HUES64 (cell line): ENCODE data around the gene MAN1A1.

ENCODE experiments used
- H3K27ac ChIP-seq: 2 replicates; pipeline ENCODE4 v1.7.0; 2013; ENCODE audit warnings: low read depth, low read length, inconsistent platforms
- H3K27me3 ChIP-seq: 2 replicates; pipeline ENCODE4 v1.6.1; 2013; ENCODE audit warnings: mild to moderate bottlenecking, low read length; ENCODE audit not compliant: insufficient read depth
- H3K36me3 ChIP-seq: 2 replicates; pipeline ENCODE4 v1.6.1; 2013; ENCODE audit warnings: mild to moderate bottlenecking, low read length; ENCODE audit not compliant: insufficient read depth
- H3K4me1 ChIP-seq: 2 replicates; pipeline ENCODE4 v1.6.1; 2013; ENCODE audit warnings: mild to moderate bottlenecking, low read length, moderate library complexity; ENCODE audit not compliant: insufficient read depth
- H3K4me3 ChIP-seq: 2 replicates; pipeline ENCODE4 v1.5.1; 2013; ENCODE audit warnings: mild to moderate bottlenecking, low read length, moderate library complexity
- H3K9ac ChIP-seq: 2 replicates; pipeline ENCODE4 v1.6.1; 2013; ENCODE audit warnings: mild to moderate bottlenecking, low read depth, low read length
- H3K9me3 ChIP-seq: 2 replicates; pipeline ENCODE4 v1.6.1; 2013; ENCODE audit warnings: low read depth, low read length; ENCODE audit not compliant: insufficient read depth
- WGBS: fragments of 150-250, 120-280 bp; methylation state at CpG from one replicate; pipeline ENCODE4 v1.1.7; 2013; ENCODE audit warnings: missing lambda C conversion rate; 5-methylcytosine and 5-hydroxymethylcytosine counted together

MAN1A1 gene

DNA sequence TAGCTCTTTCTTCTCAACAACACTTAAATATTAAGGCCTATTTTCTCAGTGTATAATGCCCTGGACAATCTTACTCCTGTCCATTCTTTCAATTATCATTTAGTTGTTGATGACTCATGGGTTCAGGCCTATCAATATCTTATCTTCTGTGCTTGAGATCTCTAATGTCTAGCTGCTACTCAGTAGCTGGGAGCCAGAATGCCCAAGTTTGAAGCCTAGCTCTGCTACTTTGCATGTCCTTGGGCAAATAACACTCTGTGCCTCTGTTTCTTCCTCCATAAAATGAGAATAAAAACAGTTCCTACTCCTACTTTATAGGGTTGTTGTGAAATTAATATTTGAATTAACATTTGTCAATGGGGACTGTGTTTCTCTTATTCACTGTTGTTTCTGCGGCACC, 69.5 kb downstream of the MAN1A1 start:
- Histone ChIP-seq H3K4me1 (no peaks in the 10 kb centered on the region), H3K9me3 (no peaks in the 10 kb centered on the region), H3K4me3 (no peak overlapping the region), H3K27ac (no peak overlapping the region), H3K9ac (no peak overlapping the region), H3K27me3 (no peaks in the 10 kb centered on the region), H3K36me3 (no peaks in the 10 kb centered on the region)
- WGBS, result 100% methylated on average over 1 of the region's 1 CpG

DNA sequence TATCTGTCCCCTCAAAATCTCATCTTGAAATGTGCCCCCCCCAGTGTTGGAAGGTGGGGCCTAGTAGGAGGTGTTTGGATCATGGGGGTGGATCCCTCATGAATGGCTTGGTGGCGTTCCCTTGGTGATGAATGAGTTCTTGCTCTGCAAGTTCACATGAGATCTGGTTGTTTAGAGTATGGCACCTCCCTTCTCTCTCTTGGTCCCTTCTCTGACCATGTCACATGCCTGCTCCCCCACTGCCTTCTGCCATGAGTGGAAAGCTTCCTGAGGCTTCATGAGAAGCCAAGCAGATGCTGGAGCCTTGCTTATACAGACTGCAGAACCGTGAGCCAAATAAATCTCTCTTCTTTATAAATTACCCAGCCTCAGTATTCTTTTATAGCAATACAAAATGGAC, 70.9 kb downstream of the MAN1A1 start:
- 91% methylated on average over 2 of the region's 2 CpGs for WGBS
- Histone ChIP-seq H3K27me3 (no peaks in the 10 kb centered on the region), H3K36me3 (no peaks in the 10 kb centered on the region), H3K4me1 (no peaks in the 10 kb centered on the region), H3K27ac (no peak overlapping the region), H3K9ac (no peak overlapping the region), H3K4me3 (no peak overlapping the region), H3K9me3 (no peaks in the 10 kb centered on the region)

- H3K9ac ChIP-seq, result no peak overlapping the region
- H3K4me3 ChIP-seq, result no peak overlapping the region
- no peaks in the 10 kb centered on the region for H3K36me3 ChIP-seq
- no CpG with 5 or more reads among the region's 2 CpGs for WGBS
- no peaks in the 10 kb centered on the region for H3K4me1 ChIP-seq
- no peak overlapping the region for H3K27ac ChIP-seq
- no peaks in the 10 kb centered on the region for H3K27me3 ChIP-seq
- H3K9me3 ChIP-seq, result no peaks in the 10 kb centered on the region
These were observed 72.5 kb downstream of the MAN1A1 start for GRCh38 chr6:119277052-119277451.

GRCh38 chr6:119276211-119276610, 73.3 kb downstream of the MAN1A1 start:
- 96% methylated on average over 1 of the region's 2 CpGs for WGBS
- Histone ChIP-seq H3K9ac (no peak overlapping the region), H3K4me3 (no peak overlapping the region), H3K27me3 (no peaks in the 10 kb centered on the region), H3K9me3 (no peaks in the 10 kb centered on the region), H3K27ac (no peak overlapping the region), H3K36me3 (no peaks in the 10 kb centered on the region), H3K4me1 (no peaks in the 10 kb centered on the region)

- H3K9ac ChIP-seq, result no peak overlapping the region
- no peak overlapping the region for H3K4me3 ChIP-seq
- no peaks in the 10 kb centered on the region for H3K4me1 ChIP-seq
- no peak overlapping the region for H3K27ac ChIP-seq
- no peaks in the 10 kb centered on the region for H3K27me3 ChIP-seq
- peaks cover 14% of the 10 kb centered on the region for H3K9me3 ChIP-seq
- no peaks in the 10 kb centered on the region for H3K36me3 ChIP-seq
- 97% methylated on average over 2 of the region's 2 CpGs for WGBS
These were observed 75.4 kb downstream of the MAN1A1 start for GRCh38 chr6:119274197-119274595.

GRCh38 chr6:119273272-119274196, 76.0 kb downstream of the MAN1A1 start:
- Histone ChIP-seq H3K4me3 (no peak overlapping the region), H3K4me1 (no peaks in the 10 kb centered on the region), H3K27me3 (no peaks in the 10 kb centered on the region), H3K9ac (no peak overlapping the region), H3K36me3 (no peaks in the 10 kb centered on the region), H3K9me3 (peaks cover 14% of the 10 kb centered on the region), H3K27ac (no peak overlapping the region)
- no CpG with 5 or more reads among the region's 1 CpG for WGBS

- Histone ChIP-seq H3K9ac (no peak overlapping the region), H3K9me3 (peaks cover 14% of the 10 kb centered on the region), H3K4me3 (no peak overlapping the region), H3K27me3 (no peaks in the 10 kb centered on the region), H3K27ac (no peak overlapping the region), H3K36me3 (no peaks in the 10 kb centered on the region), H3K4me1 (no peaks in the 10 kb centered on the region)
- WGBS, result 95% methylated on average over 2 of the region's 3 CpGs
These were observed 79.0 kb downstream of the MAN1A1 start for GRCh38 chr6:119270545-119270944.

GRCh38 chr6:119269266-119270103, 80.1 kb downstream of the MAN1A1 start:
- H3K36me3 ChIP-seq, result no peaks in the 10 kb centered on the region
- WGBS, result 96% methylated on average over 8 of the region's 8 CpGs

DNA sequence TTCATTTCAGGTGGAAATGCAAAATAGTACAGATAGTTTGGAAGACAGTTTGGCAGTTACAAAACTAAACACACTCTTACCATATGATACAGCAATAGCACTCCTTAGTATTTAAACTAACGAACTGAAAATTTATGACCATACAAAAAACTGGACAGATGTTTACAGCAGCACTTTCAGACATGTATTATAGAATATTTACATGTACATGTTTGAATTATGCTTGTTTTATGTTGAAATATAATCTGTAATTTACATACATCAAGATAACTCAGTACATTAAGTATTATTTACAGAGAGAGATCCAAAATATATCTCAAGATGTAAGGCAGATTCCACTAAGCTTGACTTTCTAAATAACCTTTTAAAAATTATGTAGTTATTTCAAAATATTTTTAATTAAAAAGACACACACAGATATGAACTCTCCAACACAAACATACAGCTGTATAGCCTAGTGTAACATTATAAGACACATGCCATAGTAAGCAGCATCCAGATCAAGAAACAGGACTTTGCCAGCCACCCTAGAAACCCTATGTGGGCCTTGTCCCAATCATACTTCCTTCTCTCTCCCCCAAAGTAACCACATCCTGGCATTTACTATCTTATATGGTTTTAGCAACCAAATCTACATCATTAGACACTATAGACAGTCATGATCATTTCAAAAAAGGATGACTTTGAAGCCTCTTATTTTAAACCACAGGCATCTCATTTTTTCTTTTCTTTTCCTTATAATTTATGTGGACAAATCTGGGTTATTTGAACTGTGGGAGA, 82.2 kb downstream of the MAN1A1 start:
- Histone ChIP-seq H3K27me3 (no peaks in the 10 kb centered on the region), H3K9ac (no peak overlapping the region), H3K9me3 (peaks cover 14% of the 10 kb centered on the region), H3K4me3 (no peak overlapping the region), H3K27ac (no peak overlapping the region), H3K36me3 (no peaks in the 10 kb centered on the region), H3K4me1 (no peaks in the 10 kb centered on the region)
- WGBS, result 92% methylated on average over 1 of the region's 1 CpG

More at GRCh38 chr6:119269266-119270103, 80.1 kb downstream of the MAN1A1 start:
- H3K4me1 ChIP-seq, result no peaks in the 10 kb centered on the region
- H3K27ac ChIP-seq, result no peak overlapping the region
- no peak overlapping the region for H3K4me3 ChIP-seq
- no peak overlapping the region for H3K9ac ChIP-seq
- H3K27me3 ChIP-seq, result no peaks in the 10 kb centered on the region
- H3K9me3 ChIP-seq, result peaks cover 14% of the 10 kb centered on the region

GRCh38 chr6:119264854-119265397, 84.6 kb downstream of the MAN1A1 start:
- H3K27ac ChIP-seq, result no peak overlapping the region
- no peak overlapping the region for H3K4me3 ChIP-seq
- H3K9me3 ChIP-seq, result peaks cover 3% of the 10 kb centered on the region; the same call in 1 of the 2 replicates
- no peaks in the 10 kb centered on the region for H3K27me3 ChIP-seq
- no peak overlapping the region for H3K9ac ChIP-seq
- H3K36me3 ChIP-seq, result no peaks in the 10 kb centered on the region
- H3K4me1 ChIP-seq, result no peaks in the 10 kb centered on the region
